ENCODE results near the gene OTULIN.

Gene OTULIN

DNA sequence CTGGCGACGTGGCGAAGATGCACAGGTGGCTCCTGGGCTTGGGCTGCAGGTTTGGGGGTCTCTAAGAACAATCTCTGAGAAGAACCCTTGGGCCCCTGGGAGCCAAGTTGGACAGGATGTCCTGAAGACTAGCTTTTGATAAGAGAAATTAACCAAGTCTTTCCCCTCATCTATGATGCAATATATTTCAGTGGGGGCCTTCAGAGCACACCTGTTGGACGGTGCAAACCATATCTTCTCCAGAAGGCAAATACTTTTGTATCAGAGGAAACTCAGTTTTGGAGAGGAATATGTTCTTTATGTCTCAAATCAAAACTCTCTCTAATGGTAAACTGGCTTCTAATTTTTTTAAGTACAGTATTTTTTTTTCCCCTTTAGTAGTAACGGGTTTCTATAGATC lies 28.6 kb downstream of the OTULIN start:
- ChIA-PET POLR2A (no interaction called here), CTCF (no interaction called here)
- no peak for DNase-seq (ENCODE audit: extremely low spot score)
- TF ChIP-seq CTBP1 (IDR thresholded peaks at IDR 0.05; ENCODE audit: borderline replicate concordance) (no peak), SUZ12 (IDR thresholded peaks at IDR 0.05) (no peak), LEF1 (IDR thresholded peaks at IDR 0.05; ENCODE audit: borderline replicate concordance) (no peak), TARDBP (IDR thresholded peaks at IDR 0.05) (no peak), FOXK2 (IDR thresholded peaks at IDR 0.05) (no peak), HDGF (IDR thresholded peaks at IDR 0.05; ENCODE audit: borderline replicate concordance) (no peak), FOXA1 (IDR thresholded peaks at IDR 0.05) (no peak), FOXM1 (IDR thresholded peaks at IDR 0.05; ENCODE audit: borderline replicate concordance) (no peak), NFRKB (IDR thresholded peaks at IDR 0.05) (no peak), L3MBTL2 (conservative IDR thresholded peaks at IDR 0.05) (no peak), ELF4 (IDR thresholded peaks at IDR 0.05) (no peak), ARNT (IDR thresholded peaks at IDR 0.05) (no peak), ZNF384 (IDR thresholded peaks at IDR 0.05) (no peak)
- TF ChIP-seq, protein P1, sequence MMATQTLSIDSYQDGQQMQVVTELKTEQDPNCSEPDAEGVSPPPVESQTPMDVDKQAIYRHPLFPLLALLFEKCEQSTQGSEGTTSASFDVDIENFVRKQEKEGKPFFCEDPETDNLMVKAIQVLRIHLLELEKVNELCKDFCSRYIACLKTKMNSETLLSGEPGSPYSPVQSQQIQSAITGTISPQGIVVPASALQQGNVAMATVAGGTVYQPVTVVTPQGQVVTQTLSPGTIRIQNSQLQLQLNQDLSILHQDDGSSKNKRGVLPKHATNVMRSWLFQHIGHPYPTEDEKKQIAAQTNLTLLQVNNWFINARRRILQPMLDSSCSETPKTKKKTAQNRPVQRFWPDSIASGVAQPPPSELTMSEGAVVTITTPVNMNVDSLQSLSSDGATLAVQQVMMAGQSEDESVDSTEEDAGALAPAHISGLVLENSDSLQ (IDR thresholded peaks at IDR 0.05): no peak

DNA sequence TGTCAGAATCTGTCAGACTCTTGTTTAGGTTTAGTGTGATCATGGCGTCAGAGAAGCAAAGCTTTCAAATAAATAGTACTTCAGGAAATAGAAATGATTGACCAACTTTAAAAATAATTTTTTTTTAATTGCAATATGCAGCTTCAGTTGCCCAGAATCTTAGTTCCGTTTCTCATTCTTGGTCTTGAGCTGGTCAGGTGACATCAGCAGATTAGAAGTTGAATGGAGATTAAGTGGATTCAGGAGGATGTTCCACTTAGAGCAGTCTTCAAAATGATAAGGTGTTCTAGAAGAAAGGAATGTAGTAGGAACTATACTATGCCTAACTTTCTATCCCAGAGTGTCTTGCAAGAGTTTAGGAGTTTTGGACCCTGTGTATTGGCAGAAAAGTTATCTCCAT lies 30.6 kb downstream of the OTULIN start:
- DNase-seq (ENCODE audit: extremely low spot score): no peak
- ChIA-PET POLR2A (no interaction called here), CTCF (no interaction called here)
- TF ChIP-seq LEF1 (IDR thresholded peaks at IDR 0.05; ENCODE audit: borderline replicate concordance): no peak
- TF ChIP-seq L3MBTL2 (conservative IDR thresholded peaks at IDR 0.05): no peak
- TF ChIP-seq BHLHE40 (IDR thresholded peaks at IDR 0.05; ENCODE audit: borderline replicate concordance): no peak
- no peak for TF ChIP-seq ELF4 (IDR thresholded peaks at IDR 0.05)
- TF ChIP-seq NFRKB (IDR thresholded peaks at IDR 0.05): no peak
- no peak for TF ChIP-seq SP1 (IDR thresholded peaks at IDR 0.05)
- TF ChIP-seq TARDBP (IDR thresholded peaks at IDR 0.05): no peak
- TF ChIP-seq SUZ12 (IDR thresholded peaks at IDR 0.05): no peak
- no peak for TF ChIP-seq FOXM1 (IDR thresholded peaks at IDR 0.05; ENCODE audit: borderline replicate concordance)
- TF ChIP-seq FOXK2 (IDR thresholded peaks at IDR 0.05): no peak
- TF ChIP-seq, protein P1 (IDR thresholded peaks at IDR 0.05): no peak
- TF ChIP-seq FOXA1 (IDR thresholded peaks at IDR 0.05): no peak

DNA sequence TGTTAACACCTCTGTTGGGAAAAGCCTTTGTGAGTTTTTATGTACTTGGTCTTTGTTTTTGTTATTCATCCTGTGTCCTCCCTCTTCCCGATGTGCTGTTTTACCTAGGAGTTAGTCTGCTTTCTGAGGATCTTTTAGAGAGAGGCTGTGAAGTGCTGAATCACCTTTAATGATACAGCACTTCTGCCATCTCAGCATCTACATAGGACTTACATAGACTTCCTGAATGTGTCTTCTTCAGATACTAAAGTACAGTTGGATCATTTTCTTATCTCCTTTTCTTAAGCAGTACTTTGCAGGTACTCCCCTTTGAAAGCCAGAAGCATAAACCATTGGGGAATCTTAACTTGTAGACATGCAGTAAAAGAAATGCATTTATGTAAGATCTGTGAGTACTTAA lies 31.5 kb downstream of the OTULIN start:
- no peak for DNase-seq (ENCODE audit: extremely low spot score)
- ChIA-PET CTCF (interaction anchor here (0.7 kb wide), 1 partner anchor 1854 kb away, joined by 4 read pairs; no protein-coding TSS in a partner anchor), POLR2A (no interaction called here)
- no peak for TF ChIP-seq TARDBP (IDR thresholded peaks at IDR 0.05)
- no peak for TF ChIP-seq FOXM1 (IDR thresholded peaks at IDR 0.05; ENCODE audit: borderline replicate concordance)
- no peak for TF ChIP-seq BHLHE40 (IDR thresholded peaks at IDR 0.05; ENCODE audit: borderline replicate concordance)
- TF ChIP-seq FOXA1 (IDR thresholded peaks at IDR 0.05): no peak
- no peak for TF ChIP-seq ELF4 (IDR thresholded peaks at IDR 0.05)
- TF ChIP-seq HDGF (IDR thresholded peaks at IDR 0.05; ENCODE audit: borderline replicate concordance): no peak
- TF ChIP-seq LEF1 (IDR thresholded peaks at IDR 0.05; ENCODE audit: borderline replicate concordance): no peak
- no peak for TF ChIP-seq SP1 (IDR thresholded peaks at IDR 0.05)
- TF ChIP-seq CTBP1 (IDR thresholded peaks at IDR 0.05; ENCODE audit: borderline replicate concordance): no peak
- no peak for TF ChIP-seq SUZ12 (IDR thresholded peaks at IDR 0.05)
- TF ChIP-seq NFRKB (IDR thresholded peaks at IDR 0.05): no peak
- TF ChIP-seq ZNF384 (IDR thresholded peaks at IDR 0.05): no peak
- TF ChIP-seq, protein P1 (IDR thresholded peaks at IDR 0.05): no peak
- no peak for TF ChIP-seq FOXK2 (IDR thresholded peaks at IDR 0.05)
- TF ChIP-seq L3MBTL2 (conservative IDR thresholded peaks at IDR 0.05): no peak
- TF ChIP-seq ARNT (IDR thresholded peaks at IDR 0.05): no peak

DNA sequence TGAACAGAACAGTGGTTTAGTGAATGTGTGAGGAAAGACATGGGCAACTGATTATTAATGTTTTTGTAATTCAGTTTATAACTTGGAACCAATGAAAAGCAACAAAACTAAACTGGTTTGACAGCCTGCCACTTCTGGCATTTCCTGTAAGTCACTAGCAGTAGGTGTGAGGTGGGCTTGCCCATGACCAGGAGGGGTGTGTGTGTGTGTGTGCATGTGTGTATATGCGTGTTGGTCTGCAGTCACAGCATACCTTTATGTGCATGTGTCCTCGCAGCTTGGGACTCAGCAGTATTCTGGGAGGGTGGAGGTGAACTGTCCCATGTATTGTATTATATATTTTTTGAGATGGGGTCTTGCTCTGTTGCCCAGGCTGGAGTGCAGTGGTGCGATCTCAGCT lies 32.3 kb downstream of the OTULIN start:
- TF ChIP-seq ARNT (IDR thresholded peaks at IDR 0.05) (no peak), FOXK2 (IDR thresholded peaks at IDR 0.05) (no peak), SP1 (IDR thresholded peaks at IDR 0.05) (no peak), LEF1 (IDR thresholded peaks at IDR 0.05; ENCODE audit: borderline replicate concordance) (no peak)
- DNase-seq (ENCODE audit: extremely low spot score): no peak
- ChIA-PET POLR2A (no interaction called here), CTCF (no interaction called here)

DNA sequence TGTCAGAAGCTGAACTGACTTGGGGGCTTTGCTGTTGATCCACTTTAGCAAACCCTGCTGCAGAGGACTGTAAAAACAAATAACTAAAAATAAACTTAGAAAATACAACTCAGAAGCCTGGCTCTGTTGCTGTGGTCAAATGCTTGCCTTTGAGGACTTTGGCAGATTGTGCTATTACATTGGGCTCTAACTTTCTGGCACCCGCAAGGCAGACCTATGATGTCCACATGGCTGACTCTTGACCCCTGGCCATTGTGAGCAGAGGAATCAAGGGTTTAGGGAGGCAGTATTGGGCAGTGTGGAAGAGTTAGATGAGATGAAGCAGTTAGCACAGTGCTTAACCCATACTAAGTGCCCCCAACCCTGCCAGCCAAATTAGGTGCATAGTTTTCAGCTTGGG lies 34.0 kb downstream of the OTULIN start:
- TF ChIP-seq HDGF (IDR thresholded peaks at IDR 0.05; ENCODE audit: borderline replicate concordance) (no peak), CTBP1 (IDR thresholded peaks at IDR 0.05; ENCODE audit: borderline replicate concordance) (no peak), BHLHE40 (IDR thresholded peaks at IDR 0.05; ENCODE audit: borderline replicate concordance) (no peak), ELF4 (IDR thresholded peaks at IDR 0.05) (no peak), SUZ12 (IDR thresholded peaks at IDR 0.05) (no peak), ZNF384 (IDR thresholded peaks at IDR 0.05) (no peak), ARNT (IDR thresholded peaks at IDR 0.05) (no peak), FOXA1 (IDR thresholded peaks at IDR 0.05) (no peak), LEF1 (IDR thresholded peaks at IDR 0.05; ENCODE audit: borderline replicate concordance) (no peak), FOXM1 (IDR thresholded peaks at IDR 0.05; ENCODE audit: borderline replicate concordance) (no peak), TARDBP (IDR thresholded peaks at IDR 0.05) (no peak), SP1 (IDR thresholded peaks at IDR 0.05) (no peak), NFRKB (IDR thresholded peaks at IDR 0.05) (no peak)
- TF ChIP-seq, protein P1 (IDR thresholded peaks at IDR 0.05): no peak
- ChIA-PET CTCF (no interaction called here), POLR2A (no interaction called here)
- no peak for DNase-seq (ENCODE audit: extremely low spot score)

DNA sequence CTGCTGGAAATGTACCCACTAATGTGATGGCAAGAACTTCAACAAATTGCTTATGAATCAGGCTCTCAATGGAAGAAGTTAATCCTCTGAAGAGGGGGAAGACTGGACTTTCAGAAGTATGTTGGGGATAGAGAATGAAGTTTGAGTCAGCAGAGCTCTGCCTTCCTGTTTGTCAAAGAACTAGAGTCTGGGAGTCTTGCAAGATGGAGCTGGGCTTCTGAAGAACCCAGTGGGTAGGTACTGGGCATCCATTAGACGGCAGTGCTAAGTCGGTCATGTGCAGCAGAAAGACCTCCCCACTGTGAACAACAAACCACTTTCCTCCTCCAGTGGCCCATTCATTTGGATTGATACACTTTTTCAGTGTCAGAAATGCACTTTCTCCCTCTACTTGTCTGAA lies 34.6 kb downstream of the OTULIN start:
- TF ChIP-seq L3MBTL2 (conservative IDR thresholded peaks at IDR 0.05) (no peak), ZNF384 (IDR thresholded peaks at IDR 0.05) (no peak), LEF1 (IDR thresholded peaks at IDR 0.05; ENCODE audit: borderline replicate concordance) (no peak), ARNT (IDR thresholded peaks at IDR 0.05) (no peak), BHLHE40 (IDR thresholded peaks at IDR 0.05; ENCODE audit: borderline replicate concordance) (no peak), TARDBP (IDR thresholded peaks at IDR 0.05) (no peak), HDGF (IDR thresholded peaks at IDR 0.05; ENCODE audit: borderline replicate concordance) (no peak), SP1 (IDR thresholded peaks at IDR 0.05) (no peak), CTBP1 (IDR thresholded peaks at IDR 0.05; ENCODE audit: borderline replicate concordance) (no peak), ELF4 (IDR thresholded peaks at IDR 0.05) (no peak), SUZ12 (IDR thresholded peaks at IDR 0.05) (no peak), FOXM1 (IDR thresholded peaks at IDR 0.05; ENCODE audit: borderline replicate concordance) (no peak), NFRKB (IDR thresholded peaks at IDR 0.05) (no peak), FOXA1 (IDR thresholded peaks at IDR 0.05) (no peak), FOXK2 (IDR thresholded peaks at IDR 0.05) (no peak)
- ChIA-PET POLR2A (no interaction called here), CTCF (no interaction called here)
- DNase-seq (ENCODE audit: extremely low spot score): no peak
